ENCODE data around the gene LIPK. TPM values are rescaled to one million over a fixed set of nuclear protein-coding genes. Genes with fewer than 3 reads are reported as not detected.

The LIPK gene
- total and polyA plus RNA-seq, 2 of the 8 experiments (the other 6 are each of a cell fraction or from before 2014, with no cell fraction given): not detected

GRCh38 chr10:88754287-88754686, 48.2 kb downstream of the LIPK start:
- Histone ChIP-seq H3K27me3 (replicated peaks in 1 of 4; ENCODE audit: control insufficient read depth in 3 of 4, extremely low read depth in 1 of 4, insufficient read depth in 3 of 4, low read length in 3 of 4) (no peaks in the 10 kb centered on the region), H2BK5ac (ENCODE audit: low read depth, low read length) (no peak overlapping the region), H4K91ac (replicated peaks; ENCODE audit: insufficient read length, low read length) (no peak overlapping the region), H3K79me1 (ENCODE audit: low read depth, low read length) (no peaks in the 10 kb centered on the region), H4K20me1 (replicated peaks in 1 of 2; ENCODE audit: control insufficient read depth in 1 of 2, insufficient read depth in 2 of 2, low read length in 2 of 2) (no peaks in the 10 kb centered on the region), H3K4me1 (replicated peaks in 1 of 4; ENCODE audit: control insufficient read depth in 3 of 4, insufficient read depth in 4 of 4, low read length in 3 of 4) (peaks cover 0 to 5% (median 1%) of the 10 kb centered on the region in 4 experiments; a peak in 3 of 7 replicates), H3K18ac (ENCODE audit: extremely low read depth, low read length) (no peak overlapping the region), H4K8ac (ENCODE audit: extremely low read depth, insufficient read depth, low read length) (no peak overlapping the region), H3K36me3 (ENCODE audit: control insufficient read depth in 2 of 4, insufficient read depth in 4 of 4, low read length in 3 of 4) (no peaks in the 10 kb centered on the region), H4K5ac (ENCODE audit: insufficient read length, low read depth, low read length) (no peak overlapping the region), H3K56ac (replicated peaks; ENCODE audit: insufficient read length, low read depth, low read length) (no peak overlapping the region), H2AK5ac (ENCODE audit: low read depth, low read length) (no peak overlapping the region), H3K9me3 (ENCODE audit: insufficient read depth in 2 of 2, low read depth in 1 of 2, low read length in 1 of 2) (no peaks in the 10 kb centered on the region), H3K23ac (ENCODE audit: insufficient read length) (no peak overlapping the region), H3K4me2 (ENCODE audit: insufficient read depth in 1 of 2, low read depth in 2 of 2, low read length in 2 of 2) (no peak overlapping the region), H2BK15ac (ENCODE audit: low read length) (no peak overlapping the region), H3K4me3 (ENCODE audit: extremely low read depth in 1 of 4, insufficient read depth in 2 of 4, low read depth in 3 of 4, low read length in 4 of 4) (no peak overlapping the region), H3K9ac (replicated peaks in 1 of 4; ENCODE audit: extremely low read depth in 1 of 4, low read depth in 3 of 4, low read length in 3 of 4) (no peak overlapping the region), H2BK12ac (ENCODE audit: low read depth, low read length) (no peak overlapping the region), H3K23me2 (ENCODE audit: low read depth, low read length) (no peaks in the 10 kb centered on the region), H2BK120ac (replicated peaks; ENCODE audit: low read depth, low read length) (no peak overlapping the region), H3K27ac (ENCODE audit: low read depth, low read length) (no peak overlapping the region), H3K14ac (ENCODE audit: insufficient read length) (no peak overlapping the region), H3K4ac (replicated peaks; ENCODE audit: insufficient read length, low read depth, low read length) (no peak overlapping the region), H2BK20ac (ENCODE audit: low read length) (no peak overlapping the region), H3K79me2 (ENCODE audit: control insufficient read depth in 1 of 2, insufficient read depth in 2 of 2, low read length in 2 of 2) (no peaks in the 10 kb centered on the region), H2AFZ (ENCODE audit: low read length) (no peak overlapping the region)
- CTCF ChIA-PET (ENCODE audit: partially characterized antibody): no interaction called here
- DNase-seq (ENCODE audit: low read depth in 1 of 2, low spot score in 2 of 2) (no peak), FAIRE-seq (no peak)
- POLR2A ChIA-PET (ENCODE audit: partially characterized antibody): no interaction called here
- TF ChIP-seq EZH2 (IDR thresholded peaks at IDR 0.05; ENCODE audit: low read depth, low read length, severe bottlenecking) (no peak), HDAC6 (IDR thresholded peaks at IDR 0.05; ENCODE audit: low read depth, low read length) (no peak), JUN (IDR thresholded peaks at IDR 0.05; ENCODE audit: low read depth, low read length) (no peak), JUND (IDR thresholded peaks at IDR 0.05; ENCODE audit: low read length) (no peak)
- TF ChIP-seq, protein P1, sequence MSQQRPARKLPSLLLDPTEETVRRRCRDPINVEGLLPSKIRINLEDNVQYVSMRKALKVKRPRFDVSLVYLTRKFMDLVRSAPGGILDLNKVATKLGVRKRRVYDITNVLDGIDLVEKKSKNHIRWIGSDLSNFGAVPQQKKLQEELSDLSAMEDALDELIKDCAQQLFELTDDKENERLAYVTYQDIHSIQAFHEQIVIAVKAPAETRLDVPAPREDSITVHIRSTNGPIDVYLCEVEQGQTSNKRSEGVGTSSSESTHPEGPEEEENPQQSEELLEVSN (IDR thresholded peaks at IDR 0.05): no peak

Data from H1 (cell line).